HepG2 (cell line): ENCODE data around the gene C12orf42. TPM values are rescaled to one million over a fixed set of nuclear protein-coding genes. Genes with fewer than 3 reads are reported as not detected.
A peak's percentile ranks its signal among the peaks of the same experiment; 100 is the strongest.
"Not testable (repeated sequence)": the region's sequence is repeated elsewhere in the genome, so short reads cannot be mapped to it uniquely, and the experiment has no call there.

Source experiments
- ATAC-seq: fragments of 200-7000 bp; cut with Tn5 transposase; 3 replicates; pipeline ENCODE4 v1.9.1; 2020; ENCODE audit warnings: mild to moderate bottlenecking, moderate library complexity
- BruUV-seq: library from RNA; stranded (reverse); fragments of 400-500 nt; replicated peaks from 2 replicates; lab custom pipeline; 2021; lab: Mats Ljungman, UMichigan
- CTCF ChIA-PET: fragments of 300-600 bp; formaldehyde crosslinking; extraction: SDS; loops from one replicate; lab custom pipeline; 2021; ENCODE audit warnings: low total read pairs, inconsistent platforms, low intra/inter-chr PET ratio; lab: Yijun Ruan, JAX
- POLR2A ChIA-PET: fragments of 350-600 bp; sonication (Branson Sonifier 250); formaldehyde crosslinking; loops from one replicate; lab custom pipeline; 2020; ENCODE audit warnings: antibody characterized with exemption, inconsistent platforms; lab: Yijun Ruan, JAX
- DNase-seq: peaks from one replicate; pipeline ENCODE4 v3.0.0-alpha.2; 2015; ENCODE audit warnings: low spot score
- FAIRE-seq: peaks from 3 replicates; lab custom pipeline; 2011; peaks lifted over from hg19 to GRCh38; lab: Jason Lieb, UNC
- H2AFZ ChIP-seq: one replicate; pipeline ENCODE4 v1.6.1; 2011; ENCODE audit warnings: low read length, inconsistent platforms
- H3K27ac ChIP-seq: fragments of 300-600 bp; 3 replicates; pipeline ENCODE4 v1.8.0; 2011; ENCODE audit warnings: mixed run types, mild to moderate bottlenecking, mixed read lengths, low read length, inconsistent platforms; ENCODE audit not compliant: insufficient read depth; ENCODE audit errors: extremely low read length
- H3K27me3 ChIP-seq, 2 experiments: fragments of 200-600 bp in 1 of 2; 2 replicates in 1 of 2; 3 replicates in 1 of 2; pipeline versions ENCODE4 v1.6.0 to v1.8.0; 2011; ENCODE audit warnings: low read length in 2 of 2, mild to moderate bottlenecking in 2 of 2, moderate library complexity in 2 of 2, inconsistent platforms in 1 of 2; ENCODE audit not compliant: insufficient read depth in 2 of 2, control insufficient read depth in 1 of 2
- H3K36me3 ChIP-seq, 2 experiments: fragments of 200-600 bp in 1 of 2; replicated peaks in 1 of 2; 2 replicates in 1 of 2; 3 replicates in 1 of 2; pipeline versions ENCODE4 v1.5.1 to v1.8.0; 2011; ENCODE audit warnings: low read length in 2 of 2, inconsistent platforms in 1 of 2; ENCODE audit not compliant: insufficient read depth in 2 of 2, control insufficient read depth in 1 of 2
- H3K4me1 ChIP-seq: 2 replicates; pipeline ENCODE4 v1.5.1; 2012; ENCODE audit warnings: low read length, inconsistent platforms; ENCODE audit not compliant: insufficient read depth
- H3K4me2 ChIP-seq: 2 replicates; pipeline ENCODE4 v1.6.0; 2011; ENCODE audit warnings: low read depth, low read length, inconsistent platforms
- H3K4me3 ChIP-seq, 3 experiments: fragments of 200-600 bp in 1 of 3; sonication (generic), shearing (Covaris generic) in 1 of 3; replicated peaks in 1 of 3; 2 replicates each; pipeline ENCODE4 v1.5.1; 2011 to 2016; ENCODE audit warnings: low read length in 3 of 3, inconsistent platforms in 2 of 3, low read depth in 2 of 3, mild to moderate bottlenecking in 2 of 3, control low read depth in 1 of 3, mixed read lengths in 1 of 3; ENCODE audit not compliant: insufficient read depth in 1 of 3
- H3K79me2 ChIP-seq: one replicate; pipeline ENCODE4 v1.6.1; 2011; ENCODE audit warnings: low read length, inconsistent platforms; ENCODE audit not compliant: insufficient read depth
- H3K9ac ChIP-seq: 2 replicates; pipeline ENCODE4 v1.6.0; 2011; ENCODE audit warnings: mild to moderate bottlenecking, low read depth, low read length, inconsistent platforms; ENCODE audit not compliant: insufficient read depth
- H3K9me3 ChIP-seq: 2 replicates; pipeline ENCODE4 v1.5.1; 2012; ENCODE audit warnings: mild to moderate bottlenecking, low read length
- H4K20me1 ChIP-seq: 2 replicates; pipeline ENCODE4 v1.6.0; 2011; ENCODE audit warnings: inconsistent platforms, mild to moderate bottlenecking, low read length, moderate library complexity; ENCODE audit not compliant: insufficient read depth
- E2F2 ChIP-seq: sonication (generic); formaldehyde crosslinking; IDR thresholded peaks from 2 replicates; pipeline ENCODE4 v1.4.0; 2020; ENCODE audit warnings: missing genetic modification reagents, borderline replicate concordance
- GPN1 ChIP-seq: sonication (generic); formaldehyde crosslinking; IDR thresholded peaks from 2 replicates; pipeline ENCODE4 v1.5.1; 2020; ENCODE audit warnings: missing genetic modification reagents, borderline replicate concordance
- HDAC2 ChIP-seq: sonication (generic); formaldehyde crosslinking; IDR thresholded peaks from 2 replicates; pipeline ENCODE4 v1.4.0; 2020; ENCODE audit warnings: missing genetic modification reagents
- REL ChIP-seq: sonication (generic); formaldehyde crosslinking; conservative IDR thresholded peaks from 2 replicates; pipeline ENCODE4 v1.8.0; 2022; ENCODE audit warnings: mild to moderate bottlenecking, missing genetic modification reagents, moderate library complexity
- SMYD3 ChIP-seq: sonication (generic); formaldehyde crosslinking; IDR thresholded peaks from 2 replicates; pipeline ENCODE4 v1.8.1; 2023; ENCODE audit warnings: mild to moderate bottlenecking, missing genetic modification reagents
- TFE3 ChIP-seq: IDR thresholded peaks from 2 replicates; pipeline ENCODE4 v1.6.1; 2016
- ZBTB7A ChIP-seq: sonication (generic); formaldehyde crosslinking; IDR thresholded peaks from 2 replicates; pipeline ENCODE4 v1.8.0; 2022; ENCODE audit warnings: mild to moderate bottlenecking, missing genetic modification reagents
- ZNF138 ChIP-seq: sonication (generic); formaldehyde crosslinking; IDR thresholded peaks from 2 replicates; pipeline ENCODE4 v1.5.0; 2020; ENCODE audit warnings: mild to moderate bottlenecking, low read depth, missing genetic modification reagents
- WGBS: methylation state at CpG from one replicate; pipeline ENCODE4 v1.1.6; 2017; ENCODE audit warnings: low lambda C conversion rate; 5-methylcytosine and 5-hydroxymethylcytosine counted together
- in situ Hi-C: cut with HindIII; loops from 2 replicates; pipeline ENCODE4 v1.10.0; 2017; ENCODE audit warnings: low pct_unique_long_range_greater_than_20kb; ENCODE audit not compliant: extremely low pct_ligation_motif_present
- intact Hi-C: fragments of 100-400 bp; cut with micrococcal nuclease; formaldehyde crosslinking; loops from one replicate; pipeline ENCODE4 v1.10.0; 2022; ENCODE audit not compliant: unreplicated experiment
- polyA plus RNA-seq, 8 experiments: library from polyadenylated mRNA; depleted of rRNA in 3 of 8; stranded (reverse) in 7 of 8; unstranded in 1 of 8; fragments of >200 nt; fragmentation: Illumina TruSeq in 4 of 8; extraction: Trizol in 4 of 8; gene quantifications; 2 replicates each; pipeline versions ENCODE4 v1.2.1 to v1.2.3, GENCODE V29; 2011 to 2016; ENCODE audit warnings: low read depth in 4 of 8, missing spikeins in 1 of 8, mixed read lengths in 1 of 8; ENCODE audit not compliant: insufficient read depth in 1 of 8
- total RNA-seq, 5 experiments: library from RNA; depleted of rRNA; stranded (reverse); fragments of >200 nt; fragmentation: Illumina TruSeq; extraction: Trizol; gene quantifications; 2 replicates each; pipeline ENCODE4 v1.2.3, GENCODE V29; 2016; ENCODE audit warnings: low read depth in 1 of 5

The C12orf42 gene
- total and polyA plus RNA-seq, 2 of the 13 experiments (the other 11 are each of a cell fraction or from before 2014, with no cell fraction given): not detected

DNA sequence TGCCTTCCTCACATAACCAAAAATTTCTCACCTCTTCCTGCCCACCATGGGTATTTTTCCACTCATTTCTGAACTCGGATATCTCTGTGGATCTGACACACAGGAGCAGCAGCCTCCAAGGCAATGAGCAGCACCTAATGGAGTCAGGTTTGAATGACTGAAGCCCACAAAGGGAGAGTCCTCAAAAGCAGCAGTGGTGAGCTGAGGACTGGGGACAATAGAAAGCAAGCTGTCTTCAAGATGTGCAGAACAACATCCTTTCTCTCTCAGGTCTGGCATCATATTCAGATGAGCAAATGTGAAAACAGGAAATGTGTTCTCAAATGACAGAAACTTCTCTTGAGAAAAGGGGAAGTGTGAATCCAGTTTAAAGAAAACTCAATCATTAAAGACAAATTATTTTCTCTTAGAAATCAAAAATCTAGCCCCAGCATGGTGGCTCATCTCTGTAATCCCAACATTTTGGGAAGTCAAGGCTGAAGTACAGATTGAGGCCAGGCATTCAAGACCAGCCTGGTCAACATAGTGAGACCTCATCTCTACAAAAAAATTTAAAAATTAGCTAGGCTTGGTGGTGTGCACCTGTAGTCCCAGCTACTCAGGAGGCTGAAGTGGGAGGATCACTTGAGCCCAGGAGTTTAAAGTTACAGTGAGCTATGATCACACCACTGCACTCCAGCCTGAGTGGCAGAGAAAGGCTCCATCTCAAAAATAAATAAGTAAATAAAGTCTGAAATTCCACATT is 54.2 kb downstream of the C12orf42 start:
- H2AFZ ChIP-seq: no peak overlapping the region
- no peaks in the 10 kb centered on the region for H3K9me3 ChIP-seq
- ATAC-seq (no peak), FAIRE-seq (no peak), DNase-seq (no peak)
- H3K4me1 ChIP-seq: no peaks in the 10 kb centered on the region
- H3K36me3 ChIP-seq: no peaks in the 10 kb centered on the region
- no peak overlapping the region for H3K4me3 ChIP-seq
- BruUV-seq: no TSS peak
- no peaks in the 10 kb centered on the region for H3K27me3 ChIP-seq
- H3K9ac ChIP-seq: no peak overlapping the region
- intact Hi-C loops: no loop called here
- no peak overlapping the region for H3K27ac ChIP-seq
- WGBS: 0% methylated on average over 1 of the region's 1 CpG
- H4K20me1 ChIP-seq: no peaks in the 10 kb centered on the region
- no peaks in the 10 kb centered on the region for H3K79me2 ChIP-seq
- no peak overlapping the region for H3K4me2 ChIP-seq
- CTCF ChIA-PET: no interaction called here
- TF ChIP-seq ZBTB7A (CRISPR knock-in tag): no peak
- no peak for TF ChIP-seq ZNF138 (CRISPR knock-in tag)
- TF ChIP-seq TFE3 (CRISPR knock-in tag): no peak
- no peak for TF ChIP-seq GPN1 (CRISPR knock-in tag)
- no peak for TF ChIP-seq E2F2
- no peak for TF ChIP-seq REL
- no peak for TF ChIP-seq HDAC2 (CRISPR knock-in tag)
- no peak for TF ChIP-seq SMYD3
- TF ChIP-seq, all 625 proteins: peak for 0
- in situ Hi-C loops: no loop called here
- POLR2A ChIA-PET: no interaction called here

- H3K27me3 ChIP-seq, H3K36me3 ChIP-seq, DNase-seq, H3K9me3 ChIP-seq, H3K9ac ChIP-seq, H2AFZ ChIP-seq, H3K79me2 ChIP-seq, BruUV-seq, H3K27ac ChIP-seq, H3K4me1 ChIP-seq, in situ Hi-C loops, FAIRE-seq, H3K4me2 ChIP-seq, CTCF ChIA-PET, H4K20me1 ChIP-seq, POLR2A ChIA-PET, intact Hi-C loops: not testable (repeated sequence)
- ATAC-seq: peak; percentile 42; the same call in 2 of the 3 replicates
- H3K4me3 ChIP-seq: peak overlapping the region in 2 of 3 experiments; percentile 9 to 37; a peak in 1 of 6 replicates
- WGBS: 37% methylated on average over 8 of the region's 33 CpGs
Observed at GRCh38 chr12:103434165-103435105, 61.3 kb downstream of the C12orf42 start.
